H9 (cell line): Measurements from ENCODE around the gene PCNX2. TPM values are rescaled to one million over a fixed set of nuclear protein-coding genes. Genes with fewer than 3 reads are reported as not detected.

ENCODE experiments used
- DNase-seq: peaks from one replicate; pipeline ENCODE4 v3.0.0-alpha.2; 2017
- H2AFZ ChIP-seq: one replicate; pipeline ENCODE4 v1.6.1; 2013; ENCODE audit warnings: mild to moderate bottlenecking, low read length, control low read depth, moderate library complexity
- H2AK5ac ChIP-seq: 2 replicates; pipeline ENCODE4 v1.6.1; 2013; ENCODE audit warnings: low read length, control low read depth, mixed read lengths; ENCODE audit not compliant: insufficient read length
- H2BK120ac ChIP-seq: one replicate; pipeline ENCODE4 v1.6.1; 2013; ENCODE audit warnings: low read depth, mild to moderate bottlenecking, low read length, control low read depth, inconsistent platforms; ENCODE audit not compliant: poor library complexity, severe bottlenecking
- H2BK12ac ChIP-seq: 2 replicates; pipeline ENCODE4 v1.6.1; 2013; ENCODE audit warnings: low read length, control low read depth, mixed read lengths, low read depth; ENCODE audit not compliant: insufficient read length
- H2BK15ac ChIP-seq: 2 replicates; pipeline ENCODE4 v1.6.1; 2013; ENCODE audit warnings: low read depth, low read length, control low read depth
- H2BK20ac ChIP-seq: one replicate; pipeline ENCODE4 v1.6.1; 2013; ENCODE audit warnings: low read depth, mild to moderate bottlenecking, low read length, control low read depth, inconsistent platforms; ENCODE audit not compliant: poor library complexity, severe bottlenecking
- H2BK5ac ChIP-seq: 2 replicates; pipeline ENCODE4 v1.6.1; 2013; ENCODE audit warnings: low read length, control low read depth, mixed read lengths; ENCODE audit not compliant: insufficient read length
- H3K14ac ChIP-seq: 2 replicates; pipeline ENCODE4 v1.6.1; 2013; ENCODE audit warnings: low read length, control low read depth; ENCODE audit not compliant: insufficient read depth
- H3K18ac ChIP-seq: 2 replicates; pipeline ENCODE4 v1.6.1; 2013; ENCODE audit warnings: low read depth, mild to moderate bottlenecking, mixed read lengths, low read length, control low read depth; ENCODE audit not compliant: insufficient read length
- H3K23ac ChIP-seq: 2 replicates; pipeline ENCODE4 v1.6.1; 2013; ENCODE audit warnings: low read length, control low read depth, mixed read lengths, low read depth; ENCODE audit not compliant: insufficient read length
- H3K23me2 ChIP-seq: 2 replicates; pipeline ENCODE4 v1.6.1; 2013; ENCODE audit warnings: low read depth, mild to moderate bottlenecking, mixed read lengths, low read length, control low read depth; ENCODE audit not compliant: insufficient read length, poor library complexity, severe bottlenecking
- H3K27ac ChIP-seq: 2 replicates; pipeline ENCODE4 v1.5.1; 2013; ENCODE audit warnings: low read length, control low read depth, mixed read lengths, low read depth; ENCODE audit not compliant: insufficient read length
- H3K27me3 ChIP-seq: 2 replicates; pipeline ENCODE4 v1.6.1; 2013; ENCODE audit warnings: low read length, control low read depth, inconsistent platforms; ENCODE audit not compliant: insufficient read depth
- H3K4ac ChIP-seq: 2 replicates; pipeline ENCODE4 v1.6.1; 2013; ENCODE audit warnings: low read depth, mild to moderate bottlenecking, control low read depth, inconsistent platforms, low read length, moderate library complexity
- H3K4me1 ChIP-seq: 2 replicates; pipeline ENCODE4 v1.6.1; 2013; ENCODE audit warnings: low read length, control low read depth, inconsistent platforms; ENCODE audit not compliant: insufficient read depth
- H3K4me2 ChIP-seq: 2 replicates; pipeline ENCODE4 v1.6.1; 2013; ENCODE audit warnings: low read length, control low read depth, mixed read lengths; ENCODE audit not compliant: insufficient read length, insufficient read depth
- H3K56ac ChIP-seq: 2 replicates; pipeline ENCODE4 v1.6.1; 2013; ENCODE audit warnings: low read depth, mild to moderate bottlenecking, mixed read lengths, low read length, control low read depth; ENCODE audit not compliant: insufficient read length
- H3K79me1 ChIP-seq: 2 replicates; pipeline ENCODE4 v1.6.1; 2013; ENCODE audit warnings: low read depth, mild to moderate bottlenecking, moderate library complexity, low read length, control low read depth, inconsistent platforms; ENCODE audit not compliant: insufficient read depth, poor library complexity, severe bottlenecking
- H3K79me2 ChIP-seq: 2 replicates; pipeline ENCODE4 v1.6.1; 2013; ENCODE audit warnings: low read length, control low read depth, inconsistent platforms; ENCODE audit not compliant: insufficient read depth
- H3K9ac ChIP-seq: 2 replicates; pipeline ENCODE4 v1.6.1; 2013; ENCODE audit warnings: low read length, control low read depth, mixed read lengths; ENCODE audit not compliant: insufficient read length; ENCODE audit errors: extremely low read depth
- H3K9me3 ChIP-seq: one replicate; pipeline ENCODE4 v1.6.1; 2013; ENCODE audit warnings: low read depth, low read length, inconsistent platforms; ENCODE audit not compliant: control insufficient read depth
- H3T11ph ChIP-seq: one replicate; pipeline ENCODE4 v1.6.1; 2013; ENCODE audit warnings: mild to moderate bottlenecking, low read length, control low read depth, inconsistent platforms
- H4K20me1 ChIP-seq: one replicate; pipeline ENCODE4 v1.6.1; 2013; ENCODE audit not compliant: control insufficient read depth, insufficient read length, insufficient read depth
- H4K5ac ChIP-seq: 2 replicates; pipeline ENCODE4 v1.6.1; 2013; ENCODE audit warnings: low read depth, mild to moderate bottlenecking, mixed read lengths, low read length, control low read depth; ENCODE audit not compliant: insufficient read length
- H4K8ac ChIP-seq: replicated peaks from 2 replicates; pipeline ENCODE4 v1.6.1; 2013; ENCODE audit warnings: low read length, control low read depth, mixed read lengths, low read depth; ENCODE audit not compliant: insufficient read length
- H4K91ac ChIP-seq: 2 replicates; pipeline ENCODE4 v1.6.1; 2013; ENCODE audit warnings: low read depth, mild to moderate bottlenecking, moderate library complexity, mixed read lengths, low read length, control low read depth; ENCODE audit not compliant: insufficient read length
- H3K27ac Mint-ChIP-seq, 3 experiments: 2 replicates in 2 of 3; 3 replicates in 1 of 3; pipeline ENCODE4 v1.8.0; 2020 to 2021; ENCODE audit warnings: mixed read lengths in 3 of 3, mild to moderate bottlenecking in 1 of 3, moderate library complexity in 1 of 3
- H3K27me3 Mint-ChIP-seq: 2 replicates; pipeline ENCODE4 v1.8.0; 2021; ENCODE audit warnings: low read depth, mild to moderate bottlenecking, moderate library complexity, mixed read lengths
- H3K36me3 Mint-ChIP-seq, 3 experiments: 2 replicates in 2 of 3; 3 replicates in 1 of 3; pipeline ENCODE4 v1.8.0; 2020 to 2021; ENCODE audit warnings: low read depth in 3 of 3, mixed read lengths in 3 of 3; ENCODE audit not compliant: insufficient read depth in 1 of 3
- H3K4me1 Mint-ChIP-seq, 2 experiments: 2 replicates each; pipeline ENCODE4 v1.8.0; 2020; ENCODE audit warnings: mixed read lengths in 2 of 2
- H3K4me3 Mint-ChIP-seq, 2 experiments: 2 replicates in 1 of 2; 3 replicates in 1 of 2; pipeline ENCODE4 v1.8.0; 2020 to 2021; ENCODE audit warnings: mild to moderate bottlenecking in 2 of 2, mixed read lengths in 2 of 2, moderate library complexity in 1 of 2
- H3K9me3 Mint-ChIP-seq, 2 experiments: 2 replicates in 1 of 2; 3 replicates in 1 of 2; pipeline ENCODE4 v1.8.0; 2020; ENCODE audit warnings: mild to moderate bottlenecking in 2 of 2, mixed read lengths in 2 of 2, moderate library complexity in 1 of 2
- WGBS: extraction: QIAGEN DNeasy Blood & Tissue Kit; methylation state at CpG from one replicate; pipeline ENCODE4 v1.1.7; 2013; ENCODE audit warnings: missing lambda C conversion rate, low lambda C conversion rate, mixed read lengths; ENCODE audit not compliant: insufficient read length; ENCODE audit errors: extremely low coverage; 5-methylcytosine and 5-hydroxymethylcytosine counted together
- total RNA-seq: library from RNA; stranded (reverse); gene quantifications from 2 replicates; pipeline ENCODE4 v1.2.1, GENCODE V29; 2021
- TF ChIP-seq, protein P1 (sequence below): fragments of 200-600 bp; sonication (generic); conservative IDR thresholded peaks from 3 replicates; pipeline ENCODE4 v1.8.0; 2021; ENCODE audit warnings: antibody characterized with exemption, mild to moderate bottlenecking

Gene PCNX2
- total RNA-seq, 1 experiment from 2014 or later: 45.1 TPM

DNA sequence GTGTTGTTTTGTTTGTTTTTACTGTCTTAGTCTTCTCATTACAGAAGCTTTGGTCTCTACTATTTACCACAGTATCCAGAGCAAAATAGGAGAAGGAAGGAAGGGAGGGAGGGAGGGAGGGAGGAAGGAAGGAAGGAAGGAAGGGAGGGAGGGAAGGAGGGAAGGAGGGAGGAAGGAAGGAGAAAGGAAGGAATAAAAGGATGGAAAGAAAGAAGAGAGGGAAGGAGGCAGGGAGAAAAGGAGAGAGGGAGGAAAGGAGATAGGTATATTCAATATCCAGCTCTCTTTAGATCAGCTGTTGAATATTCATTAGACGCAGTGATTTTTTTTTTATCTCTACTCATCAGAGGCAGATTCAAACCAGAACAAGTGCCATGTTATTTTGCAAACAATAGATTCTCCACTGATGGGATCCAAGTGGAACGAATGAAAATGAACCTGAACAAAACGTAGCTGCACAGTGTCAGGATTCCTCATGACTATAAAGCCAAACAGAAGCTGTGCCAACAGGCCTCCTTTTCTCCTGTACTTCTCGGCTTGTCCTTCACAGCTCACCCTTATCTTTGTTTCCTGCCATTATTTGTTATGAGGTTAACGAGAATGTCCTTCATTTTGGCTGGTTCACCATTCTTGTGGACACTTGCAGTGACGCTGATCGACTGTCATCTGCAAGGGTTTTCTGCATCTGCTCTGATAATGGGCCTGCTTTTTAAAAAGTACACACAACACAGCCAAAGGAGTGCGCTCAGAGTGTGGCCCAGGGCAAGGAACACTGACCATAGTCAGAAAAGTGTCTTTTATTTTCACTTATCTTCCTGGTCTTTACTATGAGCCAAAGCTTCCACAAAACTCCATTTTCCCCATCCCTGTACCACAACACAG is 352.9 kb downstream of the PCNX2 start:
- Histone ChIP-seq H2BK120ac (no peak overlapping the region), H4K5ac (no peak overlapping the region), H3K27me3 (no peaks in the 10 kb centered on the region), H3K23ac (no peak overlapping the region), H3T11ph (no peak overlapping the region), H2BK12ac (no peak overlapping the region), H3K79me2 (no peaks in the 10 kb centered on the region), H3K4me1 (no peaks in the 10 kb centered on the region), H2BK15ac (no peak overlapping the region), H3K14ac (no peak overlapping the region), H3K27ac (no peak overlapping the region), H3K9me3 (no peaks in the 10 kb centered on the region), H3K79me1 (no peaks in the 10 kb centered on the region), H3K23me2 (no peaks in the 10 kb centered on the region), H4K20me1 (no peaks in the 10 kb centered on the region), H2AFZ (no peak overlapping the region), H3K9ac (no peak overlapping the region), H2BK5ac (no peak overlapping the region), H4K91ac (no peak overlapping the region), H4K8ac (no peak overlapping the region), H3K4ac (no peak overlapping the region), H3K4me2 (no peak overlapping the region), H2AK5ac (no peak overlapping the region), H3K56ac (no peak overlapping the region), H3K18ac (no peak overlapping the region), H2BK20ac (no peak overlapping the region)
- no peak for DNase-seq
- Mint-ChIP-seq H3K36me3 (no peaks in the 10 kb centered on the region), H3K4me1 (no peaks in the 10 kb centered on the region), H3K4me3 (no peak overlapping the region), H3K27me3 (peaks cover 5% of the 10 kb centered on the region), H3K27ac (no peak overlapping the region), H3K9me3 (no peaks in the 10 kb centered on the region; a peak in 1 of 5 replicates)
- no CpG with 5 or more reads among the region's 8 CpGs for WGBS
- TF ChIP-seq, protein P1, sequence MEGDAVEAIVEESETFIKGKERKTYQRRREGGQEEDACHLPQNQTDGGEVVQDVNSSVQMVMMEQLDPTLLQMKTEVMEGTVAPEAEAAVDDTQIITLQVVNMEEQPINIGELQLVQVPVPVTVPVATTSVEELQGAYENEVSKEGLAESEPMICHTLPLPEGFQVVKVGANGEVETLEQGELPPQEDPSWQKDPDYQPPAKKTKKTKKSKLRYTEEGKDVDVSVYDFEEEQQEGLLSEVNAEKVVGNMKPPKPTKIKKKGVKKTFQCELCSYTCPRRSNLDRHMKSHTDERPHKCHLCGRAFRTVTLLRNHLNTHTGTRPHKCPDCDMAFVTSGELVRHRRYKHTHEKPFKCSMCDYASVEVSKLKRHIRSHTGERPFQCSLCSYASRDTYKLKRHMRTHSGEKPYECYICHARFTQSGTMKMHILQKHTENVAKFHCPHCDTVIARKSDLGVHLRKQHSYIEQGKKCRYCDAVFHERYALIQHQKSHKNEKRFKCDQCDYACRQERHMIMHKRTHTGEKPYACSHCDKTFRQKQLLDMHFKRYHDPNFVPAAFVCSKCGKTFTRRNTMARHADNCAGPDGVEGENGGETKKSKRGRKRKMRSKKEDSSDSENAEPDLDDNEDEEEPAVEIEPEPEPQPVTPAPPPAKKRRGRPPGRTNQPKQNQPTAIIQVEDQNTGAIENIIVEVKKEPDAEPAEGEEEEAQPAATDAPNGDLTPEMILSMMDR: no peak
